AG09309 (cell line): ENCODE results near the gene EHD4.

Experiments
- DNase-seq: peaks from one replicate; pipeline ENCODE4 v3.0.0-alpha.2; 2010; ENCODE audit warnings: low read depth
- H3K4me3 ChIP-seq: 2 replicates; pipeline ENCODE4 v1.5.1; 2011; ENCODE audit warnings: mild to moderate bottlenecking, low read depth, low read length, moderate library complexity; ENCODE audit not compliant: control insufficient read depth
- TF ChIP-seq, protein P1 (sequence below): IDR thresholded peaks from 2 replicates; pipeline ENCODE4 v1.5.1; 2011; ENCODE audit warnings: mild to moderate bottlenecking, low read depth, low read length, inconsistent platforms; ENCODE audit not compliant: insufficient read depth, control insufficient read depth; ENCODE audit errors: missing control alignments

The EHD4 gene

DNA sequence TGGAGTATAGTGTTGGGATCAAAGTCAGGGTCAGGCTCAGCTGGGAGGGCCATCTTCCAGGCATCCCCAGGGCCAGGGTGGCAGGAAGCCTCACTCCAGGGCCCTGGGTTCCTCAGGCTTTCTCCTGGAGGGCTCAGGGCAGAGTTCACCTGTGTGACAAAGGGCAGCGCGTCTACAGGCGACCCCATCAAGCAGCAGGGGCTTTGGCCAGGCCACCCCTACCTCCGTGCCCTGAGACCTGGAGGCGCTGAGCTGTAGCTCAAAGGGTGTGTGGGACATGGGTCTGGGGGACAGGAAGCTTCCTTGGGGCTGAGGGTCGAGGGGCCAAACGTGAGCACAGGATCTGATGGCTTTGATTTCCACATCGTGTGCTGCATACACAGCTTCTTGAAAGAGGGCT lies 91.3 kb downstream of the EHD4 start:
- TF ChIP-seq, protein P1, sequence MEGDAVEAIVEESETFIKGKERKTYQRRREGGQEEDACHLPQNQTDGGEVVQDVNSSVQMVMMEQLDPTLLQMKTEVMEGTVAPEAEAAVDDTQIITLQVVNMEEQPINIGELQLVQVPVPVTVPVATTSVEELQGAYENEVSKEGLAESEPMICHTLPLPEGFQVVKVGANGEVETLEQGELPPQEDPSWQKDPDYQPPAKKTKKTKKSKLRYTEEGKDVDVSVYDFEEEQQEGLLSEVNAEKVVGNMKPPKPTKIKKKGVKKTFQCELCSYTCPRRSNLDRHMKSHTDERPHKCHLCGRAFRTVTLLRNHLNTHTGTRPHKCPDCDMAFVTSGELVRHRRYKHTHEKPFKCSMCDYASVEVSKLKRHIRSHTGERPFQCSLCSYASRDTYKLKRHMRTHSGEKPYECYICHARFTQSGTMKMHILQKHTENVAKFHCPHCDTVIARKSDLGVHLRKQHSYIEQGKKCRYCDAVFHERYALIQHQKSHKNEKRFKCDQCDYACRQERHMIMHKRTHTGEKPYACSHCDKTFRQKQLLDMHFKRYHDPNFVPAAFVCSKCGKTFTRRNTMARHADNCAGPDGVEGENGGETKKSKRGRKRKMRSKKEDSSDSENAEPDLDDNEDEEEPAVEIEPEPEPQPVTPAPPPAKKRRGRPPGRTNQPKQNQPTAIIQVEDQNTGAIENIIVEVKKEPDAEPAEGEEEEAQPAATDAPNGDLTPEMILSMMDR = no peak
- DNase-seq = no peak
- no peak overlapping the region for H3K4me3 ChIP-seq

DNA sequence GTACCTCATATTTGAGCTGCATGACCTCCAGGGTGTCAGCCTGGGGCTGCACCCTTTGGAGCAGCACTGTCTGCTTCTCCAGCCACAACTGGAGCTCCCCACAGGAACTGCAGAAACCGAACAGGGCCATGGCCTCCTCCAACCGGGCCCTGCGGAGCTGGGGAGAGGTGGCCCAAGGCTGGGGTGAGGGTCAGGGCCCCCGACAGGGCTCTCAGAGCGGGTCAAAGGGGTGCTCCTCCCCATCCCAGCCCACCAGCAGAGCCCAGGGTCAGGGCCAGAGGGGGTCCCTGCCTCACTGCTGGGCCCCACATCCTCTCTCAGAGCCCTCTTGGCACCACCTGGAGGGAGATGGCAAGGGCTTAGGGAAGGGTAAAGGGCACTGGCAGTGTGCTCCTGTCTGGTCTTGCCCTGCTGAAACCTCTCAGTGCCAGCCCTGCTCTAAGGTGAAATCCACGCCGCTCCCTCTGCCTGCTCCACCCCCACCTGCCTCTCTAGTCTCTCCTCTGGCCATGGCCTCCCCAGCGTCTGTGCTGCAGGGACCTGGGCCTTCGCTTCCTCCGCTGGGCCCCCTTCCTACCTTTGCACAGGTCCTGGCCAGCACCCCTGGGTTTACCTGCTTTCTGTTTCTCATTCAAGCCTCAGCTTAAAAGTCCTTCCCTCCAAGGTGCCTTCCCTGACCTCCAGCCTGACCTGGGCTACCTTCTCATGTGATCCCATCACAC lies 92.0 kb downstream of the EHD4 start:
- H3K4me3 ChIP-seq = no peak overlapping the region
- TF ChIP-seq, protein P1 = no peak
- no peak for DNase-seq

DNA sequence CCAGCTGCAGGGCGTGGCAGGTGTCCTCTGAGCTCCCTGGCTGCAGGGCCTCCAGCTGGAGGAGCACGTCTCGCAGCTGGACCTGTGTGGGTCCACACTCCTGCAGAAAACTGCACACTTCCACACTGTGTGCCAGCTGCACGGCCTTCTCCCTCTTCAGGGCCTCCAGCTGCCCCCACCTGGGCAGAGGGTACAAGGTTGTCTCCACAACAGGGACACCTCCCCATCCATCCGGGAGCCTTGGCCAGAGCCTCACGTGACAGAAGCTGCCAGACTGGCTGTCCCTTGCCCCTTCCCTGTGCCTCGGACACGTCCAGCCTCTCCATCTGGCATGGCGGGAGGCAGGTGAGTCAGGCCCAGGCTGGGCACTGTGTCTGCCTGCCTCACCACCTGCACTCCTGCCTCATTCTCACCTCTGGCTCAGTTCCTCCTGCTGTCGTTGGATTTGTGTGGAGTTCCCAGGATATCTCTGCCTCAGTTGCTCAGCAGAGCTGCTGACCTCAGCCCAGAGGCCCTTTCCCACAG lies 93.0 kb downstream of the EHD4 start:
- DNase-seq = no peak
- no peak overlapping the region for H3K4me3 ChIP-seq
- TF ChIP-seq, protein P1 = no peak

DNA sequence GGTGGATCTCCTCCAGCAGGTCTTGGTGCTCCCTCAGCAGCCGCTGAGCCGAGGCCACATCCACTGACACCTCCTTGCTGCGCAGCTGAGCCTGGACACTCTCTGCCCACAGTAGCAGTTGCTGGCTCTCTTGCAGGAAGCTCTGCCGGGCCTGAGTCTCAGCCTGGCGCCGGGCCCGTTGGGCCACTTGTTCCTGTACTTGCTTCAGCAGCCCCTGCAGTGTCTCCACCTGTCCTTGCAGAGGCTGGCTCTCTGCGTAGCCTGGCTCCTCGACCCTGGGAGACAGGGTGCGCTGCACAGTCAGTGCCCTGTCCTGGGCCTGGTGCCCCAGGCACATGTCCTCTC lies 94.0 kb downstream of the EHD4 start:
- H3K4me3 ChIP-seq = no peak overlapping the region
- no peak for DNase-seq
- TF ChIP-seq, protein P1 = no peak

DNA sequence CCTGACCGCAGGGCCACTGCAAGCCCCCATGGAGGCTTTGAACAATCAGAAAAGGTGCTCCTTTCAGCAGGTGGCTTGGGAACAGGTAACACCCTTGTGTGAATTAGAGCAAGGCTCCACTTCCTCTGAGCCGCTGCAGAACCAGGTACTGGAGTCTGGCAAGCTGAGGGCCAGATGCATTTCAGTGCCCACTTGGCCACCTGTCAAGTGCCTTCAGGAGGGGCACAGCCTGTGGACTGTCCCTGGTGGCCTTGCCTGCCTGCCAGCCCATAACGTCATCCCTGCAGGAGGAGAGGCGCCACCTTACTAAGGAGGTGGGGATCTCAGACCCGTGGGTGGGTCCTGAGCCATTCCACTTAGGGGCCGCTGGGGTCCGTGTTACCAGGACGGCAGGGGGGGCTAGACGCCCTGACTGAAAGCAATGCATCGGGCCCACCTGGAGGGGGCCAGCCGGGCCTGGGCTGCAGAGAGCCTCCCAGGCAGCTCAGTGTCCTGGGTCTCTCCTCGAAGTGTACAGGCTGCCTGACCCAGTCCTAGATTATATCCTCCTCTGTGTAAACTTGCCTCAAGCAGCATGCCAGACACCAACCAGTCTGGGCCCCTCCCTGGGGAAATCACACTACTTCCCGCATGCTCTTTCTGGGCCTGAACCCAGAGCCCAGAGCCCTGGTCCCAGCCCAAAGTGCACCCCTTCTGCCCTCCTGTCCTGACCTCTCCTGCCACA lies 94.6 kb downstream of the EHD4 start:
- DNase-seq = no peak
- TF ChIP-seq, protein P1 = no peak
- H3K4me3 ChIP-seq = no peak overlapping the region

DNA sequence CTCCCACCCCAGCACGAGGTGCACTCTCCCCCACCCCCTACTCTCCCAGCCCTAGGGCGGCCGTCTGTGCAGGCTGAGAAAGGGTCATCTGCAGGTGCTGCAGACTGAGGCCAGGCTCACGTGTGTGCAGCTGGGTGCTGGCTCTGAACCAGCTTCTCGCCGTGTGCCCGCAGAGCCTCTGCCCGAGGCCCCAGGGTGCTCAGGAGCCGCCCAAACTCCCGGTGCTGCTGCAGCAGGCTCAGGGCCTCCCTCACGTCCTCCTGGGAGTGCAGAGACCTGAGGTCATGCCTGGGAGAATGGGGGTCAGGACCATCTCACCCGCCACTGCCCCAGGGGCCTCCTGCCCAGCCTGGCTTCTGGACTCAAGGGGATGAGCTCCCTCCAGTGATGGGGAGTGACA lies 95.7 kb downstream of the EHD4 start:
- no peak overlapping the region for H3K4me3 ChIP-seq
- DNase-seq = no peak
- TF ChIP-seq, protein P1 = no peak
